Stimulated activated CD8-positive, alpha-beta memory T cell treated with anti-CD3 and anti-CD28 coated beads, Interleukin-7, amount 100 ng/mL, for 24 hours (primary cell): Measurements from ENCODE around the gene CRLF1.
"Not testable (repeated sequence)": the region's sequence is repeated elsewhere in the genome, so short reads cannot be mapped to it uniquely, and the experiment has no call there.

Source experiments
- DNase-seq: peaks from one replicate; pipeline ENCODE4 v3.0.0-alpha.2; 2020; ENCODE audit warnings: low read depth

CRLF1 gene

GRCh38 chr19:18608805-18609716 lies 2.5 kb upstream of the CRLF1 start:
- no peak for DNase-seq

GRCh38 chr19:18608102-18608804 lies 1.7 kb upstream of the CRLF1 start:
- DNase-seq, result no peak

GRCh38 chr19:18607226-18608101 lies 865 bp upstream of the CRLF1 start:
- no peak for DNase-seq

- DNase-seq, result no peak
These were observed 886 bp downstream of the CRLF1 start for GRCh38 chr19:18605546-18606280.

- DNase-seq, result no peak
These were observed 1.4 kb downstream of the CRLF1 start for GRCh38 chr19:18605196-18605545.

GRCh38 chr19:18604820-18605159 lies 1.8 kb downstream of the CRLF1 start:
- no peak for DNase-seq

GRCh38 chr19:18603958-18604819 lies 2.4 kb downstream of the CRLF1 start:
- no peak for DNase-seq

- no peak for DNase-seq
These were observed 3.2 kb downstream of the CRLF1 start for GRCh38 chr19:18603255-18603957.

- DNase-seq, result no peak
These were observed 4.7 kb downstream of the CRLF1 start for GRCh38 chr19:18601875-18602274.

- not testable (repeated sequence) for DNase-seq
These were observed 5.8 kb downstream of the CRLF1 start for GRCh38 chr19:18600692-18601397.

GRCh38 chr19:18599485-18599884 lies 7.1 kb downstream of the CRLF1 start:
- DNase-seq, result no peak

- DNase-seq, result no peak
These were observed 8.6 kb downstream of the CRLF1 start for GRCh38 chr19:18597809-18598660.

GRCh38 chr19:18596752-18597157 lies 9.8 kb downstream of the CRLF1 start:
- DNase-seq, result no peak

GRCh38 chr19:18595475-18595874 lies 11.1 kb downstream of the CRLF1 start:
- DNase-seq, result no peak

- DNase-seq, result no peak
These were observed 11.7 kb downstream of the CRLF1 start for GRCh38 chr19:18594824-18595373.

GRCh38 chr19:18594096-18594823 lies 12.3 kb downstream of the CRLF1 start:
- DNase-seq, result peak; percentile 47

GRCh38 chr19:18593367-18594095 lies 13.1 kb downstream of the CRLF1 start:
- DNase-seq, result no peak
